ENCODE data around the gene TARBP1. TPM values are rescaled to one million over a fixed set of nuclear protein-coding genes. Genes with fewer than 3 reads are reported as not detected.

The TARBP1 gene
- total RNA-seq, 4 donors from 2014 or later, result 27.1 to 58.1 (median 31.3) TPM

DNA sequence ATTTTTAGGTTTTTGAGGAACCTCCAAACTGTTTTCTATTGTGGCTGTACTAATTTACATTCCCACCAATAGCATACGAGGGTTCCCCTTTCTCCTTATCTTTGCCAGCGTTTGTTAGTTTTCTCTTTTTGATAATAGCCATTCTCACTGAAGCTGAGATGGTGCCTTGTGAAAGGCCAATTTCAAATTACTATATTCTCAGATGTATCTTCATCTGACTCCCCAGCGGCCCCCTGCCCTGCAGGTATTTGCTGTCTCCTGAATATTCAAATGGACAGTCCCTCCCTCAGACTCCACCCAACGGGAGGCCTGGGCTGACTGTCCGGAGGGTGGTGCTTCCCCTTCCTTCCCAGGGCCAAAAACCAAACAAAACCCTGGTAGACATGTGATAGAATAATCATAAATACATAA, 33.5 kb upstream of the TARBP1 start:
- intact Hi-C loops (cut with DNase I), result no loop called here
- H3K36me3 ChIP-seq, result no peaks in the 10 kb centered on the region
- H3K9me3 ChIP-seq, result no peaks in the 10 kb centered on the region
- peaks cover 22 to 34% of the 10 kb centered on the region in 2 donors for H3K4me1 ChIP-seq
- no peak overlapping the region for H3K27ac ChIP-seq
- no peaks in the 10 kb centered on the region for H3K27me3 ChIP-seq
- no peak for DNase-seq
- WGBS, 2 donors, result 73 to 79% methylated on average over 5 of the region's 5 CpGs
- no peak overlapping the region for H3K4me3 ChIP-seq (replicated peaks in 1 of 3)
- no peak for TF ChIP-seq POLR2A (IDR thresholded peaks at IDR 0.05)
- TF ChIP-seq, protein P1, sequence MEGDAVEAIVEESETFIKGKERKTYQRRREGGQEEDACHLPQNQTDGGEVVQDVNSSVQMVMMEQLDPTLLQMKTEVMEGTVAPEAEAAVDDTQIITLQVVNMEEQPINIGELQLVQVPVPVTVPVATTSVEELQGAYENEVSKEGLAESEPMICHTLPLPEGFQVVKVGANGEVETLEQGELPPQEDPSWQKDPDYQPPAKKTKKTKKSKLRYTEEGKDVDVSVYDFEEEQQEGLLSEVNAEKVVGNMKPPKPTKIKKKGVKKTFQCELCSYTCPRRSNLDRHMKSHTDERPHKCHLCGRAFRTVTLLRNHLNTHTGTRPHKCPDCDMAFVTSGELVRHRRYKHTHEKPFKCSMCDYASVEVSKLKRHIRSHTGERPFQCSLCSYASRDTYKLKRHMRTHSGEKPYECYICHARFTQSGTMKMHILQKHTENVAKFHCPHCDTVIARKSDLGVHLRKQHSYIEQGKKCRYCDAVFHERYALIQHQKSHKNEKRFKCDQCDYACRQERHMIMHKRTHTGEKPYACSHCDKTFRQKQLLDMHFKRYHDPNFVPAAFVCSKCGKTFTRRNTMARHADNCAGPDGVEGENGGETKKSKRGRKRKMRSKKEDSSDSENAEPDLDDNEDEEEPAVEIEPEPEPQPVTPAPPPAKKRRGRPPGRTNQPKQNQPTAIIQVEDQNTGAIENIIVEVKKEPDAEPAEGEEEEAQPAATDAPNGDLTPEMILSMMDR (IDR thresholded peaks at IDR 0.05), result no peak

GRCh38 chr1:234509457-234510328, 30.7 kb upstream of the TARBP1 start:
- Histone ChIP-seq H3K27me3 (no peaks in the 10 kb centered on the region), H3K36me3 (no peaks in the 10 kb centered on the region), H3K4me1 (peaks cover 19 to 30% of the 10 kb centered on the region in 2 donors), H3K27ac (peak overlapping the region; percentile 39 to 57 (median 50)), H3K9me3 (no peaks in the 10 kb centered on the region), H3K4me3 (replicated peaks in 1 of 3) (no peak overlapping the region)
- TF ChIP-seq, protein P1 (IDR thresholded peaks at IDR 0.05), result no peak
- no peak for TF ChIP-seq POLR2A (IDR thresholded peaks at IDR 0.05)
- peak; percentile 55 to 69 for DNase-seq
- 46% methylated on average over 9 of the region's 9 CpGs for WGBS, 2 donors
- intact Hi-C loops (cut with DNase I), result no loop called here

- Histone ChIP-seq H3K9me3 (no peaks in the 10 kb centered on the region), H3K27ac (peak overlapping the region; percentile 29 to 57 (median 37)), H3K4me3 (replicated peaks in 1 of 3) (no peak overlapping the region), H3K4me1 (peaks cover 19 to 29% of the 10 kb centered on the region in 2 donors), H3K36me3 (no peaks in the 10 kb centered on the region), H3K27me3 (no peaks in the 10 kb centered on the region)
- no peak for DNase-seq
- intact Hi-C loops (cut with DNase I), result no loop called here
- TF ChIP-seq, protein P1 (IDR thresholded peaks at IDR 0.05), result no peak
- TF ChIP-seq POLR2A (IDR thresholded peaks at IDR 0.05), result no peak
- 89 to 93% methylated on average over 11 of the region's 11 CpGs for WGBS, 2 donors
Observed at GRCh38 chr1:234507626-234508387, 28.8 kb upstream of the TARBP1 start.

GRCh38 chr1:234507089-234507488, 28.1 kb upstream of the TARBP1 start:
- H3K4me3 ChIP-seq (replicated peaks in 1 of 3), result no peak overlapping the region
- H3K9me3 ChIP-seq, result no peaks in the 10 kb centered on the region
- intact Hi-C loops (cut with DNase I), result no loop called here
- H3K36me3 ChIP-seq, result no peaks in the 10 kb centered on the region
- TF ChIP-seq, protein P1 (IDR thresholded peaks at IDR 0.05), result peak in 1 of 6 experiments; percentile 19
- TF ChIP-seq POLR2A (IDR thresholded peaks at IDR 0.05), result no peak
- H3K4me1 ChIP-seq, result peaks cover 19 to 29% of the 10 kb centered on the region in 2 donors
- WGBS, 2 donors, result 46 to 60% methylated on average over 2 of the region's 2 CpGs
- no peak for DNase-seq
- H3K27me3 ChIP-seq, result no peaks in the 10 kb centered on the region
- H3K27ac ChIP-seq, result peak overlapping the region in 2 of 3 donors; percentile 28 to 57

DNA sequence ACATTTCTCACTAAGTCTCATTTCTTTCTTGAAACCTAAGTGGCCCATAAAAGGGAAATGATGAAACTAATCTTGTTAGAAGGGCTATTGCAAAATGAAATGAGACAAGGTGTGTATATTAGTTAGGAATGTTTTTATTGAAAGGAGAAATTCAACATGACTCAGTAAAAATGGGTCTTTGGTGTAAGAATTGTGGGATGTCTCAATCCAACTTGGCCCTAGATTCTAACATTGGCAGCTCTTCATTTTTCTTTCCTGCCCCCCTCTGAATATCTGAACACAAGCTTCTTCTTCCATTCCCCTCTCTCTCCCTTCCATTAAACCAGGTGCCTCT, 26.8 kb upstream of the TARBP1 start:
- H3K4me1 ChIP-seq, result peaks cover 19 to 33% of the 10 kb centered on the region in 2 donors
- intact Hi-C loops (cut with DNase I), result no loop called here
- no peaks in the 10 kb centered on the region for H3K27me3 ChIP-seq
- peak overlapping the region in 1 of 3 donors; percentile 12 for H3K27ac ChIP-seq
- TF ChIP-seq POLR2A (IDR thresholded peaks at IDR 0.05), result no peak
- TF ChIP-seq, protein P1 (IDR thresholded peaks at IDR 0.05), result no peak
- no peaks in the 10 kb centered on the region for H3K36me3 ChIP-seq
- no peak overlapping the region for H3K4me3 ChIP-seq (replicated peaks in 1 of 3)
- DNase-seq, result no peak
- H3K9me3 ChIP-seq, result no peaks in the 10 kb centered on the region

All from thyroid gland (tissue), 4 donors.